MG63 (cell line): Measurements from ENCODE around the gene GPAT3. TPM values are rescaled to one million over a fixed set of nuclear protein-coding genes. Genes with fewer than 3 reads are reported as not detected.
"Not testable (repeated sequence)": the region's sequence is repeated elsewhere in the genome, so short reads cannot be mapped to it uniquely, and the experiment has no call there.

ENCODE experiments used
- DNase-seq: peaks from one replicate; pipeline ENCODE4 v3.0.0-alpha.2; 2020
- H3K27me3 ChIP-seq: fragments of 250-450 bp; sonication (Bioruptor Pico); 2 replicates; pipeline ENCODE4 v1.5.1; 2020; ENCODE audit warnings: mild to moderate bottlenecking, moderate library complexity
- H3K36me3 ChIP-seq: fragments of 250-450 bp; sonication (Bioruptor Pico); 2 replicates; pipeline ENCODE4 v1.5.1; 2020; ENCODE audit warnings: mild to moderate bottlenecking, moderate library complexity
- H3K4me3 ChIP-seq: fragments of 250-450 bp; sonication (Bioruptor Pico); 2 replicates; pipeline ENCODE4 v1.5.1; 2020; ENCODE audit warnings: mild to moderate bottlenecking, moderate library complexity
- H3K9me3 ChIP-seq: fragments of 250-450 bp; sonication (Bioruptor Pico); 2 replicates; pipeline ENCODE4 v1.5.1; 2020; ENCODE audit warnings: mild to moderate bottlenecking, moderate library complexity
- total RNA-seq: library from RNA; depleted of rRNA; stranded (reverse); fragments of >200 nt; shearing (Covaris generic); gene quantifications from 2 replicates; pipeline ENCODE4 v1.2.3, GENCODE V29; 2014; ENCODE audit warnings: low replicate concordance

GPAT3 gene
- total RNA-seq, 1 experiment from 2014 or later = 0.16 TPM

- Histone ChIP-seq H3K27me3 (no peaks in the 10 kb centered on the region), H3K4me3 (no peak overlapping the region), H3K36me3 (no peaks in the 10 kb centered on the region), H3K9me3 (no peaks in the 10 kb centered on the region)
- no peak for DNase-seq
Observed at GRCh38 chr4:83613994-83614393, 78.1 kb downstream of the GPAT3 start.

GRCh38 chr4:83616252-83616651, 80.3 kb downstream of the GPAT3 start:
- DNase-seq = no peak
- Histone ChIP-seq H3K36me3 (no peaks in the 10 kb centered on the region), H3K27me3 (no peaks in the 10 kb centered on the region), H3K4me3 (no peak overlapping the region), H3K9me3 (no peaks in the 10 kb centered on the region)

GRCh38 chr4:83617371-83618035, 81.6 kb downstream of the GPAT3 start:
- no peak overlapping the region for H3K4me3 ChIP-seq
- DNase-seq = no peak
- H3K27me3 ChIP-seq = no peaks in the 10 kb centered on the region
- H3K9me3 ChIP-seq = 0 out of 2 replicates have a peak, but pooled peaks cover 2% of the 10 kb centered on the region
- no peaks in the 10 kb centered on the region for H3K36me3 ChIP-seq

- no peak overlapping the region for H3K4me3 ChIP-seq
- H3K9me3 ChIP-seq = 0 out of 2 replicates have a peak, but pooled peaks cover 2% of the 10 kb centered on the region
- DNase-seq = peak; percentile 41
- H3K27me3 ChIP-seq = no peaks in the 10 kb centered on the region
- H3K36me3 ChIP-seq = no peaks in the 10 kb centered on the region
Observed at GRCh38 chr4:83618431-83618830, 82.5 kb downstream of the GPAT3 start.

- DNase-seq = no peak
Observed at GRCh38 chr4:83618991-83619645, 83.2 kb downstream of the GPAT3 start.

GRCh38 chr4:83622127-83622526, 86.2 kb downstream of the GPAT3 start:
- not testable (repeated sequence) for H3K9me3 ChIP-seq, H3K27me3 ChIP-seq, H3K4me3 ChIP-seq, DNase-seq, H3K36me3 ChIP-seq

More at GRCh38 chr4:83618991-83619645, 83.2 kb downstream of the GPAT3 start:
- Histone ChIP-seq H3K4me3 (no peak overlapping the region), H3K9me3 (0 out of 2 replicates have a peak, but pooled peaks cover 2% of the 10 kb centered on the region), H3K27me3 (no peaks in the 10 kb centered on the region), H3K36me3 (no peaks in the 10 kb centered on the region)

GRCh38 chr4:83625821-83626220, 89.9 kb downstream of the GPAT3 start:
- Histone ChIP-seq H3K27me3 (no peaks in the 10 kb centered on the region), H3K9me3 (0 out of 2 replicates have a peak, but pooled peaks cover 2% of the 10 kb centered on the region), H3K4me3 (no peak overlapping the region), H3K36me3 (no peaks in the 10 kb centered on the region)
- DNase-seq = no peak

- Histone ChIP-seq H3K36me3 (no peaks in the 10 kb centered on the region), H3K4me3 (no peak overlapping the region), H3K27me3 (no peaks in the 10 kb centered on the region), H3K9me3 (0 out of 2 replicates have a peak, but pooled peaks cover 2% of the 10 kb centered on the region)
- DNase-seq = no peak
Observed at GRCh38 chr4:83626245-83626836, 90.4 kb downstream of the GPAT3 start.

- DNase-seq = no peak
- H3K27me3 ChIP-seq = no peaks in the 10 kb centered on the region
- H3K9me3 ChIP-seq = no peaks in the 10 kb centered on the region
- H3K4me3 ChIP-seq = no peak overlapping the region
- no peaks in the 10 kb centered on the region for H3K36me3 ChIP-seq
Observed at GRCh38 chr4:83629945-83630721, 94.2 kb downstream of the GPAT3 start.

GRCh38 chr4:83631066-83631465, 95.2 kb downstream of the GPAT3 start:
- Histone ChIP-seq H3K36me3 (no peaks in the 10 kb centered on the region), H3K27me3 (no peaks in the 10 kb centered on the region), H3K4me3 (no peak overlapping the region), H3K9me3 (no peaks in the 10 kb centered on the region)
- no peak for DNase-seq

GRCh38 chr4:83636930-83637329, 101.0 kb downstream of the GPAT3 start:
- H3K36me3 ChIP-seq = no peaks in the 10 kb centered on the region
- H3K4me3 ChIP-seq = no peak overlapping the region
- no peaks in the 10 kb centered on the region for H3K27me3 ChIP-seq
- H3K9me3 ChIP-seq = no peaks in the 10 kb centered on the region
- no peak for DNase-seq

GRCh38 chr4:83639849-83640493, 104.1 kb downstream of the GPAT3 start:
- Histone ChIP-seq H3K4me3 (no peak overlapping the region), H3K27me3 (no peaks in the 10 kb centered on the region)
- no peak for DNase-seq

GRCh38 chr4:83643036-83643435, 107.1 kb downstream of the GPAT3 start:
- no peak for DNase-seq
- Histone ChIP-seq H3K36me3 (no peaks in the 10 kb centered on the region), H3K9me3 (no peaks in the 10 kb centered on the region), H3K27me3 (no peaks in the 10 kb centered on the region), H3K4me3 (no peak overlapping the region)

More at GRCh38 chr4:83639849-83640493, 104.1 kb downstream of the GPAT3 start:
- Histone ChIP-seq H3K36me3 (no peaks in the 10 kb centered on the region), H3K9me3 (no peaks in the 10 kb centered on the region)

GRCh38 chr4:83644677-83645659, 109.1 kb downstream of the GPAT3 start:
- no peaks in the 10 kb centered on the region for H3K9me3 ChIP-seq
- no peak overlapping the region for H3K4me3 ChIP-seq
- no peaks in the 10 kb centered on the region for H3K36me3 ChIP-seq
- H3K27me3 ChIP-seq = no peaks in the 10 kb centered on the region
- DNase-seq = no peak

GRCh38 chr4:83646538-83647239, 110.8 kb downstream of the GPAT3 start:
- Histone ChIP-seq H3K27me3 (no peaks in the 10 kb centered on the region), H3K9me3 (no peaks in the 10 kb centered on the region), H3K36me3 (no peaks in the 10 kb centered on the region), H3K4me3 (no peak overlapping the region)
- DNase-seq = no peak
